Breast epithelium (tissue), 4 donors: Measurements from ENCODE around the gene NCAPH2. TPM values are rescaled to one million over a fixed set of nuclear protein-coding genes. Genes with fewer than 3 reads are reported as not detected.
A peak's percentile ranks its signal among the peaks of the same experiment; 100 is the strongest.

Source experiments
- DNase-seq, 2 donors: peaks; one replicate each; pipeline ENCODE4 v3.0.0-alpha.2; 2019; ENCODE audit warnings: low spot score in 2 of 2
- H3K27ac ChIP-seq, 2 donors: fragments of 200-600 bp; sonication (generic) in 1 of 2; one replicate each; pipeline ENCODE4 v1.5.1; 2016 to 2019; ENCODE audit warnings: mild to moderate bottlenecking in 1 of 2
- H3K27me3 ChIP-seq, 2 donors: fragments of 200-600 bp; sonication (generic) in 1 of 2; one replicate each; pipeline versions ENCODE4 v1.5.1 to v1.6.0; 2017 to 2019; ENCODE audit warnings: control low read depth in 1 of 2, mild to moderate bottlenecking in 1 of 2
- H3K36me3 ChIP-seq: fragments of 200-600 bp; one replicate; pipeline ENCODE4 v1.5.1; 2019
- H3K4me1 ChIP-seq, 2 donors: fragments of 200-600 bp; sonication (generic); one replicate each; pipeline ENCODE4 v1.5.1; 2016 to 2019; ENCODE audit warnings: control low read depth in 1 of 2
- H3K4me3 ChIP-seq, 3 donors: fragments of 200-600 bp; sonication (generic); 1 replicate in 2 of 3; 2 replicates in 1 of 3; pipeline ENCODE4 v1.5.1; 2016 to 2019; ENCODE audit warnings: mild to moderate bottlenecking in 3 of 3, moderate library complexity in 2 of 3
- H3K9me3 ChIP-seq, 2 donors: fragments of 200-600 bp; sonication (generic) in 1 of 2; one replicate each; pipeline ENCODE4 v1.5.1; 2016 to 2019; ENCODE audit warnings: control low read depth in 1 of 2
- POLR2A ChIP-seq: fragments of 450-650 bp; IDR thresholded peaks from one replicate; pipeline ENCODE4 v1.6.1; 2016; ENCODE audit warnings: antibody characterized with exemption, mild to moderate bottlenecking, moderate library complexity
- POLR2AphosphoS5 ChIP-seq, 3 donors: sonication (generic); formaldehyde crosslinking; IDR thresholded peaks; one replicate each; pipeline ENCODE4 v1.6.1; 2017; ENCODE audit warnings: antibody characterized with exemption in 3 of 3
- intact Hi-C: fragments of 100-400 bp; cut with DNase I; formaldehyde crosslinking; loops from one replicate; pipeline ENCODE4 v1.15.1; 2023; ENCODE audit warnings: low total_unique reads
- total RNA-seq, 3 donors: library from RNA; depleted of rRNA; stranded (reverse); fragments of >200 nt; gene quantifications; one replicate each; pipeline ENCODE4 v1.1.0, GENCODE V29; 2016
- TF ChIP-seq, protein P1 (sequence below), 3 donors: fragments of 450-650 bp; IDR thresholded peaks; one replicate each; pipeline ENCODE4 v1.5.1; 2016 to 2017; ENCODE audit warnings: antibody characterized with exemption in 3 of 3, mild to moderate bottlenecking in 3 of 3, moderate library complexity in 3 of 3

Gene NCAPH2
- total RNA-seq, 3 donors from 2014 or later = 25.9 to 48.2 (median 43.0) TPM

GRCh38 chr22:50471197-50471847, 36.7 kb upstream of the NCAPH2 start:
- no peak for DNase-seq
- peaks cover 16 to 45% of the 10 kb centered on the region in 2 donors for H3K4me1 ChIP-seq
- no peaks in the 10 kb centered on the region for H3K27me3 ChIP-seq
- intact Hi-C loops = no loop called here
- TF ChIP-seq, protein P1, sequence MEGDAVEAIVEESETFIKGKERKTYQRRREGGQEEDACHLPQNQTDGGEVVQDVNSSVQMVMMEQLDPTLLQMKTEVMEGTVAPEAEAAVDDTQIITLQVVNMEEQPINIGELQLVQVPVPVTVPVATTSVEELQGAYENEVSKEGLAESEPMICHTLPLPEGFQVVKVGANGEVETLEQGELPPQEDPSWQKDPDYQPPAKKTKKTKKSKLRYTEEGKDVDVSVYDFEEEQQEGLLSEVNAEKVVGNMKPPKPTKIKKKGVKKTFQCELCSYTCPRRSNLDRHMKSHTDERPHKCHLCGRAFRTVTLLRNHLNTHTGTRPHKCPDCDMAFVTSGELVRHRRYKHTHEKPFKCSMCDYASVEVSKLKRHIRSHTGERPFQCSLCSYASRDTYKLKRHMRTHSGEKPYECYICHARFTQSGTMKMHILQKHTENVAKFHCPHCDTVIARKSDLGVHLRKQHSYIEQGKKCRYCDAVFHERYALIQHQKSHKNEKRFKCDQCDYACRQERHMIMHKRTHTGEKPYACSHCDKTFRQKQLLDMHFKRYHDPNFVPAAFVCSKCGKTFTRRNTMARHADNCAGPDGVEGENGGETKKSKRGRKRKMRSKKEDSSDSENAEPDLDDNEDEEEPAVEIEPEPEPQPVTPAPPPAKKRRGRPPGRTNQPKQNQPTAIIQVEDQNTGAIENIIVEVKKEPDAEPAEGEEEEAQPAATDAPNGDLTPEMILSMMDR (IDR thresholded peaks at IDR 0.05) = no peak
- no peak for TF ChIP-seq POLR2A
- TF ChIP-seq POLR2AphosphoS5 (IDR thresholded peaks at IDR 0.05) = no peak
- H3K4me3 ChIP-seq = no peak overlapping the region
- H3K36me3 ChIP-seq = no peaks in the 10 kb centered on the region
- no peaks in the 10 kb centered on the region for H3K9me3 ChIP-seq
- H3K27ac ChIP-seq = peak overlapping the region in 1 of 2 donors; percentile 29

GRCh38 chr22:50471962-50472361, 36.1 kb upstream of the NCAPH2 start:
- intact Hi-C loops = no loop called here
- Histone ChIP-seq H3K9me3 (no peaks in the 10 kb centered on the region), H3K36me3 (no peaks in the 10 kb centered on the region), H3K4me1 (peaks cover 16 to 45% of the 10 kb centered on the region in 2 donors), H3K27me3 (no peaks in the 10 kb centered on the region), H3K4me3 (peak overlapping the region in 1 of 3 donors; percentile 86), H3K27ac (no peak overlapping the region)
- TF ChIP-seq, protein P1 (IDR thresholded peaks at IDR 0.05) = no peak
- no peak for TF ChIP-seq POLR2AphosphoS5 (IDR thresholded peaks at IDR 0.05)
- TF ChIP-seq POLR2A = no peak
- no peak for DNase-seq

DNA sequence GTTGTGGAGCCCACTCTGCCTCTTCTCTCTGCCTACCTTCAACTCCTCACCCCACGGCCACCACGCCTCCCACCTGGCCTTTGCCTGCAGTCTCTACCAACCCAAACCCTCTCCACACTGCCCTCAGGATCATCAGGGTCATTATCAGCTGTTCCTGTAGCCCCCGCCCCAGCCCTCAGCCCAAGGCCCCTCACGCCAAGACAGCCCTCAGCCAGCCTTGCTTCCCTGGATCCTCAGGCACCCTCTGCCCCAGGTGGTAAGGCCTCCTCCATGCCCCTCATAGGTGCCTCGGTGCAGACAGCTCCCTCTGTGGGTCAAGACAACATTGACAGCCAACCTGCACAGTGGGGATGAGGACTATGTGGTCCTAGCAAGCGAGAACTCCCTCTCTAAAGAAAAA, 34.9 kb upstream of the NCAPH2 start:
- Histone ChIP-seq H3K27ac (no peak overlapping the region), H3K4me3 (peak overlapping the region in 2 of 3 donors; percentile 86 to 89), H3K27me3 (no peaks in the 10 kb centered on the region), H3K9me3 (no peaks in the 10 kb centered on the region), H3K36me3 (no peaks in the 10 kb centered on the region), H3K4me1 (peaks cover 16 to 45% of the 10 kb centered on the region in 2 donors)
- TF ChIP-seq POLR2A (no peak), POLR2AphosphoS5 (IDR thresholded peaks at IDR 0.05) (no peak)
- TF ChIP-seq, protein P1 (IDR thresholded peaks at IDR 0.05) = no peak
- DNase-seq = no peak
- intact Hi-C loops = no loop called here

GRCh38 chr22:50473855-50474671, 34.0 kb upstream of the NCAPH2 start:
- TF ChIP-seq, protein P1 (IDR thresholded peaks at IDR 0.05) = no peak
- no peak for TF ChIP-seq POLR2AphosphoS5 (IDR thresholded peaks at IDR 0.05)
- H3K9me3 ChIP-seq = no peaks in the 10 kb centered on the region
- H3K27ac ChIP-seq = peak overlapping the region; percentile 86 to 89
- no peaks in the 10 kb centered on the region for H3K27me3 ChIP-seq
- intact Hi-C loops = no loop called here
- DNase-seq = no peak
- peaks cover 16 to 45% of the 10 kb centered on the region in 2 donors for H3K4me1 ChIP-seq
- no peaks in the 10 kb centered on the region for H3K36me3 ChIP-seq
- peak overlapping the region; percentile 74 to 89 (median 86) for H3K4me3 ChIP-seq
